H9 (cell line): ENCODE data around the gene RUNX2. TPM values are rescaled to one million over a fixed set of nuclear protein-coding genes. Genes with fewer than 3 reads are reported as not detected.

Experiments
- DNase-seq: peaks from one replicate; pipeline ENCODE4 v3.0.0-alpha.2; 2017
- H2AFZ ChIP-seq: one replicate; pipeline ENCODE4 v1.6.1; 2013; ENCODE audit warnings: mild to moderate bottlenecking, low read length, control low read depth, moderate library complexity
- H2AK5ac ChIP-seq: 2 replicates; pipeline ENCODE4 v1.6.1; 2013; ENCODE audit warnings: low read length, control low read depth, mixed read lengths; ENCODE audit not compliant: insufficient read length
- H2BK120ac ChIP-seq: one replicate; pipeline ENCODE4 v1.6.1; 2013; ENCODE audit warnings: low read depth, mild to moderate bottlenecking, low read length, control low read depth, inconsistent platforms; ENCODE audit not compliant: poor library complexity, severe bottlenecking
- H2BK12ac ChIP-seq: 2 replicates; pipeline ENCODE4 v1.6.1; 2013; ENCODE audit warnings: low read length, control low read depth, mixed read lengths, low read depth; ENCODE audit not compliant: insufficient read length
- H2BK15ac ChIP-seq: 2 replicates; pipeline ENCODE4 v1.6.1; 2013; ENCODE audit warnings: low read depth, low read length, control low read depth
- H2BK20ac ChIP-seq: one replicate; pipeline ENCODE4 v1.6.1; 2013; ENCODE audit warnings: low read depth, mild to moderate bottlenecking, low read length, control low read depth, inconsistent platforms; ENCODE audit not compliant: poor library complexity, severe bottlenecking
- H2BK5ac ChIP-seq: 2 replicates; pipeline ENCODE4 v1.6.1; 2013; ENCODE audit warnings: low read length, control low read depth, mixed read lengths; ENCODE audit not compliant: insufficient read length
- H3K14ac ChIP-seq: 2 replicates; pipeline ENCODE4 v1.6.1; 2013; ENCODE audit warnings: low read length, control low read depth; ENCODE audit not compliant: insufficient read depth
- H3K18ac ChIP-seq: 2 replicates; pipeline ENCODE4 v1.6.1; 2013; ENCODE audit warnings: low read depth, mild to moderate bottlenecking, mixed read lengths, low read length, control low read depth; ENCODE audit not compliant: insufficient read length
- H3K23ac ChIP-seq: 2 replicates; pipeline ENCODE4 v1.6.1; 2013; ENCODE audit warnings: low read length, control low read depth, mixed read lengths, low read depth; ENCODE audit not compliant: insufficient read length
- H3K23me2 ChIP-seq: 2 replicates; pipeline ENCODE4 v1.6.1; 2013; ENCODE audit warnings: low read depth, mild to moderate bottlenecking, mixed read lengths, low read length, control low read depth; ENCODE audit not compliant: insufficient read length, poor library complexity, severe bottlenecking
- H3K27ac ChIP-seq: 2 replicates; pipeline ENCODE4 v1.5.1; 2013; ENCODE audit warnings: low read length, control low read depth, mixed read lengths, low read depth; ENCODE audit not compliant: insufficient read length
- H3K27me3 ChIP-seq: 2 replicates; pipeline ENCODE4 v1.6.1; 2013; ENCODE audit warnings: low read length, control low read depth, inconsistent platforms; ENCODE audit not compliant: insufficient read depth
- H3K4ac ChIP-seq: 2 replicates; pipeline ENCODE4 v1.6.1; 2013; ENCODE audit warnings: low read depth, mild to moderate bottlenecking, control low read depth, inconsistent platforms, low read length, moderate library complexity
- H3K4me1 ChIP-seq: 2 replicates; pipeline ENCODE4 v1.6.1; 2013; ENCODE audit warnings: low read length, control low read depth, inconsistent platforms; ENCODE audit not compliant: insufficient read depth
- H3K4me2 ChIP-seq: 2 replicates; pipeline ENCODE4 v1.6.1; 2013; ENCODE audit warnings: low read length, control low read depth, mixed read lengths; ENCODE audit not compliant: insufficient read length, insufficient read depth
- H3K56ac ChIP-seq: 2 replicates; pipeline ENCODE4 v1.6.1; 2013; ENCODE audit warnings: low read depth, mild to moderate bottlenecking, mixed read lengths, low read length, control low read depth; ENCODE audit not compliant: insufficient read length
- H3K79me1 ChIP-seq: 2 replicates; pipeline ENCODE4 v1.6.1; 2013; ENCODE audit warnings: low read depth, mild to moderate bottlenecking, moderate library complexity, low read length, control low read depth, inconsistent platforms; ENCODE audit not compliant: insufficient read depth, poor library complexity, severe bottlenecking
- H3K79me2 ChIP-seq: 2 replicates; pipeline ENCODE4 v1.6.1; 2013; ENCODE audit warnings: low read length, control low read depth, inconsistent platforms; ENCODE audit not compliant: insufficient read depth
- H3K9ac ChIP-seq: 2 replicates; pipeline ENCODE4 v1.6.1; 2013; ENCODE audit warnings: low read length, control low read depth, mixed read lengths; ENCODE audit not compliant: insufficient read length; ENCODE audit errors: extremely low read depth
- H3K9me3 ChIP-seq: one replicate; pipeline ENCODE4 v1.6.1; 2013; ENCODE audit warnings: low read depth, low read length, inconsistent platforms; ENCODE audit not compliant: control insufficient read depth
- H3T11ph ChIP-seq: one replicate; pipeline ENCODE4 v1.6.1; 2013; ENCODE audit warnings: mild to moderate bottlenecking, low read length, control low read depth, inconsistent platforms
- H4K20me1 ChIP-seq: one replicate; pipeline ENCODE4 v1.6.1; 2013; ENCODE audit not compliant: control insufficient read depth, insufficient read length, insufficient read depth
- H4K5ac ChIP-seq: 2 replicates; pipeline ENCODE4 v1.6.1; 2013; ENCODE audit warnings: low read depth, mild to moderate bottlenecking, mixed read lengths, low read length, control low read depth; ENCODE audit not compliant: insufficient read length
- H4K8ac ChIP-seq: replicated peaks from 2 replicates; pipeline ENCODE4 v1.6.1; 2013; ENCODE audit warnings: low read length, control low read depth, mixed read lengths, low read depth; ENCODE audit not compliant: insufficient read length
- H4K91ac ChIP-seq: 2 replicates; pipeline ENCODE4 v1.6.1; 2013; ENCODE audit warnings: low read depth, mild to moderate bottlenecking, moderate library complexity, mixed read lengths, low read length, control low read depth; ENCODE audit not compliant: insufficient read length
- H3K27ac Mint-ChIP-seq, 3 experiments: 2 replicates in 2 of 3; 3 replicates in 1 of 3; pipeline ENCODE4 v1.8.0; 2020 to 2021; ENCODE audit warnings: mixed read lengths in 3 of 3, mild to moderate bottlenecking in 1 of 3, moderate library complexity in 1 of 3
- H3K27me3 Mint-ChIP-seq: 2 replicates; pipeline ENCODE4 v1.8.0; 2021; ENCODE audit warnings: low read depth, mild to moderate bottlenecking, moderate library complexity, mixed read lengths
- H3K36me3 Mint-ChIP-seq, 3 experiments: 2 replicates in 2 of 3; 3 replicates in 1 of 3; pipeline ENCODE4 v1.8.0; 2020 to 2021; ENCODE audit warnings: low read depth in 3 of 3, mixed read lengths in 3 of 3; ENCODE audit not compliant: insufficient read depth in 1 of 3
- H3K4me1 Mint-ChIP-seq, 2 experiments: 2 replicates each; pipeline ENCODE4 v1.8.0; 2020; ENCODE audit warnings: mixed read lengths in 2 of 2
- H3K4me3 Mint-ChIP-seq, 2 experiments: 2 replicates in 1 of 2; 3 replicates in 1 of 2; pipeline ENCODE4 v1.8.0; 2020 to 2021; ENCODE audit warnings: mild to moderate bottlenecking in 2 of 2, mixed read lengths in 2 of 2, moderate library complexity in 1 of 2
- H3K9me3 Mint-ChIP-seq, 2 experiments: 2 replicates in 1 of 2; 3 replicates in 1 of 2; pipeline ENCODE4 v1.8.0; 2020; ENCODE audit warnings: mild to moderate bottlenecking in 2 of 2, mixed read lengths in 2 of 2, moderate library complexity in 1 of 2
- WGBS: extraction: QIAGEN DNeasy Blood & Tissue Kit; methylation state at CpG from one replicate; pipeline ENCODE4 v1.1.7; 2013; ENCODE audit warnings: missing lambda C conversion rate, low lambda C conversion rate, mixed read lengths; ENCODE audit not compliant: insufficient read length; ENCODE audit errors: extremely low coverage; 5-methylcytosine and 5-hydroxymethylcytosine counted together
- total RNA-seq: library from RNA; stranded (reverse); gene quantifications from 2 replicates; pipeline ENCODE4 v1.2.1, GENCODE V29; 2021
- TF ChIP-seq, protein P1 (sequence below): fragments of 200-600 bp; sonication (generic); conservative IDR thresholded peaks from 3 replicates; pipeline ENCODE4 v1.8.0; 2021; ENCODE audit warnings: antibody characterized with exemption, mild to moderate bottlenecking

Gene RUNX2
- total RNA-seq, 1 experiment from 2014 or later: 0.15 TPM

DNA sequence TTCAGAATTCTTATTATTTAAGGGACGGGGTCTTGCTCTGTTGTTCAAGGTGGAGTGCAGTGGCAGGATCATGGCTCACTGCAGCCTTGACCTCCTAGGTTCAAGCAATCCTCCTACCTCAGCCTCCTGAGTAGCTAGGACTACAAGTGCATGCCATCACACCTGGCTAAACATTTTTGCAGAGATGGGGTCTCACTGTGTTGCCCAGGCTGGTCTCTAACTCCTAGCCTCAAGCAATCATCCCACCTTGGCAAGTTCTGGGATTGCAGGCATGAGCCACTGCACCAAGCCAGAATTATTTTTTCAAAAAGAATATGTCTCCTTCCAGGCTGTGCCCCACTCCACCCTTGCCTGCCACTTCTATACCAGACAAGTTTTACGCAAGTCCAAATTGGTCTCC lies 239.7 kb downstream of the RUNX2 start:
- no peak overlapping the region for H4K5ac ChIP-seq
- peaks cover 7% of the 10 kb centered on the region in 2 experiments; a peak in 3 of 4 replicates for H3K4me1 Mint-ChIP-seq

More for the DNA sequence above, 239.7 kb downstream of the RUNX2 start:
- Histone ChIP-seq H3K27ac (no peak overlapping the region), H4K20me1 (no peaks in the 10 kb centered on the region), H2AK5ac (no peak overlapping the region), H3K23me2 (no peaks in the 10 kb centered on the region), H3K4me1 (no peaks in the 10 kb centered on the region), H3K14ac (no peak overlapping the region), H3T11ph (no peak overlapping the region), H3K4me2 (no peak overlapping the region), H3K79me2 (no peaks in the 10 kb centered on the region), H3K9me3 (no peaks in the 10 kb centered on the region), H3K27me3 (no peaks in the 10 kb centered on the region), H2BK12ac (no peak overlapping the region), H3K4ac (no peak overlapping the region), H3K23ac (no peak overlapping the region), H2BK5ac (no peak overlapping the region), H2BK20ac (no peak overlapping the region), H3K9ac (no peak overlapping the region), H4K91ac (no peak overlapping the region), H3K56ac (no peak overlapping the region), H2AFZ (no peak overlapping the region), H2BK15ac (no peak overlapping the region), H2BK120ac (no peak overlapping the region), H3K79me1 (no peaks in the 10 kb centered on the region), H3K18ac (no peak overlapping the region), H4K8ac (no peak overlapping the region)
- no peak overlapping the region for H3K27ac Mint-ChIP-seq
- TF ChIP-seq, protein P1, sequence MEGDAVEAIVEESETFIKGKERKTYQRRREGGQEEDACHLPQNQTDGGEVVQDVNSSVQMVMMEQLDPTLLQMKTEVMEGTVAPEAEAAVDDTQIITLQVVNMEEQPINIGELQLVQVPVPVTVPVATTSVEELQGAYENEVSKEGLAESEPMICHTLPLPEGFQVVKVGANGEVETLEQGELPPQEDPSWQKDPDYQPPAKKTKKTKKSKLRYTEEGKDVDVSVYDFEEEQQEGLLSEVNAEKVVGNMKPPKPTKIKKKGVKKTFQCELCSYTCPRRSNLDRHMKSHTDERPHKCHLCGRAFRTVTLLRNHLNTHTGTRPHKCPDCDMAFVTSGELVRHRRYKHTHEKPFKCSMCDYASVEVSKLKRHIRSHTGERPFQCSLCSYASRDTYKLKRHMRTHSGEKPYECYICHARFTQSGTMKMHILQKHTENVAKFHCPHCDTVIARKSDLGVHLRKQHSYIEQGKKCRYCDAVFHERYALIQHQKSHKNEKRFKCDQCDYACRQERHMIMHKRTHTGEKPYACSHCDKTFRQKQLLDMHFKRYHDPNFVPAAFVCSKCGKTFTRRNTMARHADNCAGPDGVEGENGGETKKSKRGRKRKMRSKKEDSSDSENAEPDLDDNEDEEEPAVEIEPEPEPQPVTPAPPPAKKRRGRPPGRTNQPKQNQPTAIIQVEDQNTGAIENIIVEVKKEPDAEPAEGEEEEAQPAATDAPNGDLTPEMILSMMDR: no peak
- no CpG with 5 or more reads among the region's 2 CpGs for WGBS
- H3K9me3 Mint-ChIP-seq: no peaks in the 10 kb centered on the region
- no peak overlapping the region for H3K4me3 Mint-ChIP-seq
- no peak for DNase-seq
- H3K27me3 Mint-ChIP-seq: peaks cover 35% of the 10 kb centered on the region
- no peaks in the 10 kb centered on the region for H3K36me3 Mint-ChIP-seq
